ENCODE measurements around the gene PPP1R37. TPM values are rescaled to one million over a fixed set of nuclear protein-coding genes. Genes with fewer than 3 reads are reported as not detected.
A peak's percentile ranks its signal among the peaks of the same experiment; 100 is the strongest.

The PPP1R37 gene
- total RNA-seq, 1 donor from 2014 or later: 31.1 TPM

DNA sequence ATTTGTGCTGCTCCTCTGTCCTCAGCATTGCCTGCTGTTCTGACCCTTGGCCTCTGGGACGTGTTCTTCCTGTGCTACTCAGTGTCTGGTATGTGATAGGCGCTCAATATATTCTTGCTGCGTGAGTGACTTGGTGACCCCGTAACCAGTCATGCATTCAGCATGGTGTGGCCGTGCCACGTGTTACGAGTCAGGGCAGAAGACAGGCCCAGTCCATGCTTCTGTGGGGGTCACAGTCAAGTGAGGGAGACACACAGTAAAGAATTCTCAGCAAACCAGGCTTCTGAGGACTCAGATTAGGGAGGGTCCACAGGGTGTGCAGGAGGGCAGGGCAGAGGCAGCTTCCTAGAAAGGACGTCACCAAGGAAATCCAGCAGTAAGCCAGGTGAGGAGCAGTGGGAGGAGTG, 7.9 kb downstream of the PPP1R37 start:
- TF ChIP-seq, protein P1, sequence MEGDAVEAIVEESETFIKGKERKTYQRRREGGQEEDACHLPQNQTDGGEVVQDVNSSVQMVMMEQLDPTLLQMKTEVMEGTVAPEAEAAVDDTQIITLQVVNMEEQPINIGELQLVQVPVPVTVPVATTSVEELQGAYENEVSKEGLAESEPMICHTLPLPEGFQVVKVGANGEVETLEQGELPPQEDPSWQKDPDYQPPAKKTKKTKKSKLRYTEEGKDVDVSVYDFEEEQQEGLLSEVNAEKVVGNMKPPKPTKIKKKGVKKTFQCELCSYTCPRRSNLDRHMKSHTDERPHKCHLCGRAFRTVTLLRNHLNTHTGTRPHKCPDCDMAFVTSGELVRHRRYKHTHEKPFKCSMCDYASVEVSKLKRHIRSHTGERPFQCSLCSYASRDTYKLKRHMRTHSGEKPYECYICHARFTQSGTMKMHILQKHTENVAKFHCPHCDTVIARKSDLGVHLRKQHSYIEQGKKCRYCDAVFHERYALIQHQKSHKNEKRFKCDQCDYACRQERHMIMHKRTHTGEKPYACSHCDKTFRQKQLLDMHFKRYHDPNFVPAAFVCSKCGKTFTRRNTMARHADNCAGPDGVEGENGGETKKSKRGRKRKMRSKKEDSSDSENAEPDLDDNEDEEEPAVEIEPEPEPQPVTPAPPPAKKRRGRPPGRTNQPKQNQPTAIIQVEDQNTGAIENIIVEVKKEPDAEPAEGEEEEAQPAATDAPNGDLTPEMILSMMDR (IDR thresholded peaks at IDR 0.05): no peak
- no peak overlapping the region for H3K4me3 ChIP-seq
- H3K36me3 ChIP-seq: no peaks in the 10 kb centered on the region
- H3K27ac ChIP-seq: no peak overlapping the region
- DNase-seq (no peak), ATAC-seq (no peak)
- intact Hi-C loops (cut with DNase I): no loop called here
- H3K27me3 ChIP-seq: no peaks in the 10 kb centered on the region
- peaks cover 56% of the 10 kb centered on the region for H3K4me1 ChIP-seq
- H3K9me3 ChIP-seq: no peaks in the 10 kb centered on the region

DNA sequence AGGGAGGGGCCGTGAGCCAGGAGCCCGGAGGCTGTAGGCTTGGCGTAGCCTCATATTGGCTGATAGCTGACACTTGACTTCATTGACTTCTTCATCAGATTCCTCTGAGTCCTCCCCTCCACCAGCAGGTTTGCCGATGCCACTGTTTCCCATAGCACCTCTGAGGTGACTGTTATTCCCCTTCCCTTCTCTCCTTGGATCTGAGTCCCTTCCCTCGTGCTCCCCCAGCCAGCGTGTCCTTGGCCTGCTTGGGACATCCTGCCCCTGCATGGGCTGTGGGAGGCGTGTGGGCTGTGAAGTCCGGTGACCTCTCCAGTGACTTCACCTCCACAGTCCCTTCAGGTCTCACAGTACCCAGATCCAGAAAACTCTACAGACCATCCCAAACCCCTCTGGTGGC, 8.8 kb downstream of the PPP1R37 start:
- H3K9me3 ChIP-seq: no peaks in the 10 kb centered on the region
- H3K4me3 ChIP-seq: no peak overlapping the region
- no peaks in the 10 kb centered on the region for H3K27me3 ChIP-seq
- H3K4me1 ChIP-seq: peaks cover 51% of the 10 kb centered on the region
- ATAC-seq: no peak
- H3K27ac ChIP-seq: no peak overlapping the region
- TF ChIP-seq, protein P1 (IDR thresholded peaks at IDR 0.05): no peak
- H3K36me3 ChIP-seq: no peaks in the 10 kb centered on the region
- DNase-seq: no peak
- intact Hi-C loops (cut with DNase I): no loop called here

DNA sequence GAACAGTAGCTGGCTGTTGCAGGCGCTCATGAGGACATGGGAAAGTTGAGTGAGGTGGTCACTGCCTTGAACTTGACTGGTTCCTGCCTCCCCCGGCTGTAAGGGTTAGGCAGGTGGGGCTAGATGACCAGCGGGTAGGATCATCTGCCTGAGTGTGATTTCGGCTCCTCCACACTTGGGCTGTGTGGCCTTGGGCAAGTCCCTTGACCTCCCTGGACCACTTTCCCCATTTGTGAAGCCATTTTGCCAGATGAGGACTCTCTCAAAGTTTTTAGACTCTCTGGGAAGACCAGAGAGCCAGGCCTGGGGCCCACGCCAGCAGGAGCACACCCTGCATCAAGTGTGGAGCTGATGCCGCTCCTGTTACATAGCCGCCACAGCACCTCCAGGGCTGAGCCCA, 9.5 kb downstream of the PPP1R37 start:
- ATAC-seq (no peak), DNase-seq (no peak)
- TF ChIP-seq, protein P1 (IDR thresholded peaks at IDR 0.05): no peak
- Histone ChIP-seq H3K4me1 (peaks cover 48% of the 10 kb centered on the region), H3K27ac (peak overlapping the region; percentile 11), H3K9me3 (no peaks in the 10 kb centered on the region), H3K27me3 (no peaks in the 10 kb centered on the region), H3K4me3 (no peak overlapping the region), H3K36me3 (no peaks in the 10 kb centered on the region)
- intact Hi-C loops (cut with DNase I): no loop called here

DNA sequence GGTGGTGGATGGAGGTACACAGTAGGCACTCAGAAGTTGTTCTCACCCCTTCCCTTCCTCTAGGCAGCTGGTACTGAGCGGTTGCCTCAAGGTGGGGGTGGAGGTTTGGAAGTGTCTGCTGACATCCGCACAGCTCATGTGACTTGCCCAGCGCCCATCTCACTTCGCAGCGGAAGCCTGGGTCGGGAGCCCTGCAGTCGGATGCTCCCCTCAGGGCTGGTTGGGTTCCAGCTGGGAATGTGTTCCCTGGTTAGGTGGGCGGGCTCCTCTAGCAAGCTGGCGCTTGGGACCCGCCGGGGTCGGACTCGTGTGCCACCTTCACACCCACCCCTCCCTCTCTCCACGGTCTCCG, 10.2 kb downstream of the PPP1R37 start:
- Histone ChIP-seq H3K27me3 (no peaks in the 10 kb centered on the region), H3K27ac (peak overlapping the region; percentile 36), H3K4me3 (peak overlapping the region; percentile 19), H3K9me3 (no peaks in the 10 kb centered on the region), H3K4me1 (peaks cover 42% of the 10 kb centered on the region), H3K36me3 (no peaks in the 10 kb centered on the region)
- ATAC-seq (peak; percentile 66), DNase-seq (no peak)
- intact Hi-C loops (cut with DNase I): no loop called here
- TF ChIP-seq, protein P1 (IDR thresholded peaks at IDR 0.05): no peak

DNA sequence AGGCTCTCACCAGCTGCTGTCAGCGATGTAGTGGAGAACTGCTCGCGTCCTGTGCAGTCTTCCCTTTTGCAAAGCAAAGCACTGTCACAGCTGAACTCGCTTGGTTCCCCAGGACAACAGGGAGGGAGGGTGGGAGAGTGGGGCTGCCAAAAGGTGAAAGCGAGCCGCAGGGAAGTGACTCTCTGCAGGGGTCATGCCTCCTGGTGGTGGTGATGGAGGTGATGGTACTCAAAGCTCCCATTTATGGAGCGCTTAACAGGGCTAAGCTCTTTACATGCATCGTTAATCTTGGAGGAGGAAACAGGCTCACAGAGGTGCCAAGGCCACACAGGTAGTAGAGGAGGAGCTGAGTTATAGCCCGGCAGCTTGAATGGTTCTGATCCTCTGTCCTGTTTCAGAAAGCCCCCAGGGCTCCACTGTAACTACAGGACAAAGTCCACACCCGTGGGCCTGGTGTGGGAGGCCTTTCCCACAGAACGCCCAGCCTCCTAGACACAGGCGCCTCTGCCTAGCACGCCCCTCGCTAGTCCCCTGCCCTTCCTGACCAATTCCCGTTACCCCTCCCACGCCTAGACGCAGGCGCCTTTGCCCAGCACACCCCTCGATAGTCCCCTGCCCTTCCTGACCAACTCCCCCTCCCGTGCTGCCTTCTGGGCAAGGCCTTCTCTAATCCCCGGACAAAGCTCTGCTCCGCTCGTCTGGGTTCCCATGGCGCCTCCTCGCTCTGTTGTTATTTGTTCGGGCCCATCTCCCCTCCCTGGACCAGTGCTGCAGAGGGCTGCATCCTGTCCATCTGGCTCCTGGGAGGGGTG, 10.7 kb downstream of the PPP1R37 start:
- DNase-seq: no peak
- peak overlapping the region; percentile 19 for H3K4me3 ChIP-seq
- TF ChIP-seq, protein P1 (IDR thresholded peaks at IDR 0.05): no peak
- no peaks in the 10 kb centered on the region for H3K9me3 ChIP-seq
- H3K27ac ChIP-seq: peak overlapping the region; percentile 36
- H3K36me3 ChIP-seq: no peaks in the 10 kb centered on the region
- intact Hi-C loops (cut with DNase I): no loop called here
- H3K4me1 ChIP-seq: peaks cover 36% of the 10 kb centered on the region
- H3K27me3 ChIP-seq: no peaks in the 10 kb centered on the region
- ATAC-seq: peak; percentile 9
